Activated CD8-positive, alpha-beta T cell treated with anti-CD3 and anti-CD28 coated beads for 36 hours (primary cell): ENCODE results near the gene KANSL3. TPM values are rescaled to one million over a fixed set of nuclear protein-coding genes. Genes with fewer than 3 reads are reported as not detected.

ENCODE experiments used
- ATAC-seq: fragments of 200-7000 bp; cut with Tn5 transposase; one replicate; pipeline ENCODE4 v1.10.0; 2021; ENCODE audit warnings: mild to moderate bottlenecking, moderate library complexity
- CTCF ChIA-PET: fragments of 350-600 bp; sonication (Branson Sonifier 250); formaldehyde crosslinking; loops from one replicate; lab custom pipeline; 2021; ENCODE audit warnings: antibody characterized with exemption; lab: Charles Lee
- POLR2A ChIA-PET: fragments of 350-600 bp; sonication (Branson Sonifier 250); formaldehyde crosslinking; loops from one replicate; lab custom pipeline; 2021; ENCODE audit warnings: antibody characterized with exemption; lab: Charles Lee
- DNase-seq: peaks from one replicate; pipeline ENCODE4 v3.0.0-alpha.2; 2020
- H3K27ac Mint-ChIP-seq: one replicate; pipeline ENCODE4 v1.8.0; 2021; ENCODE audit warnings: mild to moderate bottlenecking, mixed read lengths
- H3K27me3 Mint-ChIP-seq: one replicate; pipeline ENCODE4 v1.8.0; 2021; ENCODE audit warnings: mixed read lengths
- H3K36me3 Mint-ChIP-seq: one replicate; pipeline ENCODE4 v1.8.0; 2021; ENCODE audit warnings: low read depth, mixed read lengths
- H3K4me1 Mint-ChIP-seq: one replicate; pipeline ENCODE4 v1.8.0; 2021; ENCODE audit warnings: low read depth, mixed read lengths
- H3K4me3 Mint-ChIP-seq: one replicate; pipeline ENCODE4 v1.8.0; 2021; ENCODE audit warnings: mild to moderate bottlenecking, moderate library complexity, mixed read lengths
- H3K9me3 Mint-ChIP-seq: one replicate; pipeline ENCODE4 v1.8.0; 2021; ENCODE audit warnings: mixed read lengths
- CTCF ChIP-seq: fragments of 200-600 bp; IDR thresholded peaks from one replicate; pipeline ENCODE4 v1.8.0; 2022; ENCODE audit warnings: antibody characterized with exemption, mild to moderate bottlenecking
- intact Hi-C: fragments of 100-400 bp; cut with micrococcal nuclease; formaldehyde crosslinking; loops from one replicate; pipeline ENCODE4 v1.10.0; 2022
- total RNA-seq, 2 experiments: library from RNA; stranded (reverse); gene quantifications; one replicate each; pipeline ENCODE4 v1.2.3, GENCODE V29; 2021

Gene KANSL3
- total RNA-seq, 2 experiments from 2014 or later = 37.8 to 39.8 TPM

- H3K27ac Mint-ChIP-seq = no peak overlapping the region
- no peak for DNase-seq
- TF ChIP-seq CTCF = no peak
- H3K4me1 Mint-ChIP-seq = peaks cover 28% of the 10 kb centered on the region
- H3K36me3 Mint-ChIP-seq = peaks cover 26% of the 10 kb centered on the region
- intact Hi-C loops = loop anchor here (5.0 kb wide), 1 partner anchor 144 kb away; no protein-coding TSS in a partner anchor
- no peak for ATAC-seq
- no peak overlapping the region for H3K4me3 Mint-ChIP-seq
- CTCF ChIA-PET = interaction anchor here (0.7 to 5.0 kb wide), 5 partner anchors 10 to 145 kb away, joined by 3 to 46 read pairs (median 4); no protein-coding TSS in a partner anchor
- POLR2A ChIA-PET = interaction anchor here (0.6 to 21.9 kb wide), 2 partner anchors 20 to 302 kb away, joined by 3 to 438 read pairs; partner anchors contain the start of gene ARID5A
- H3K27me3 Mint-ChIP-seq = no peaks in the 10 kb centered on the region
- peaks cover under 1% of the 10 kb centered on the region for H3K9me3 Mint-ChIP-seq
These were observed 86.4 kb downstream of the KANSL3 start for GRCh38 chr2:96551605-96552314.

GRCh38 chr2:96550787-96551604, 87.1 kb downstream of the KANSL3 start:
- peaks cover 34% of the 10 kb centered on the region for H3K36me3 Mint-ChIP-seq
- H3K9me3 Mint-ChIP-seq = no peaks in the 10 kb centered on the region
- H3K27ac Mint-ChIP-seq = no peak overlapping the region
- POLR2A ChIA-PET = interaction anchor here (21.9 kb wide), 1 partner anchor 19 kb away, joined by 438 read pairs; the partner anchor contains the start of gene ARID5A
- DNase-seq (no peak), ATAC-seq (no peak)
- no peaks in the 10 kb centered on the region for H3K27me3 Mint-ChIP-seq
- TF ChIP-seq CTCF = no peak
- no peak overlapping the region for H3K4me3 Mint-ChIP-seq
- CTCF ChIA-PET = interaction anchor here (4.4 kb wide), 1 partner anchor 12 kb away, joined by 17 read pairs; no protein-coding TSS in a partner anchor
- peaks cover 33% of the 10 kb centered on the region for H3K4me1 Mint-ChIP-seq
- intact Hi-C loops = loop anchor here (5.0 kb wide), 1 partner anchor 144 kb away; no protein-coding TSS in a partner anchor

- intact Hi-C loops = loop anchor here (5.0 kb wide), 1 partner anchor 143 kb away; no protein-coding TSS in a partner anchor
- Mint-ChIP-seq H3K27me3 (no peaks in the 10 kb centered on the region), H3K36me3 (peaks cover 40% of the 10 kb centered on the region), H3K4me1 (peaks cover 39% of the 10 kb centered on the region), H3K4me3 (no peak overlapping the region), H3K9me3 (no peaks in the 10 kb centered on the region), H3K27ac (no peak overlapping the region)
- ChIA-PET CTCF (interaction anchor here (4.4 kb wide), 1 partner anchor 11 kb away, joined by 17 read pairs; no protein-coding TSS in a partner anchor), POLR2A (interaction anchor here (21.9 kb wide), 1 partner anchor 18 kb away, joined by 438 read pairs; the partner anchor contains the start of gene ARID5A)
- TF ChIP-seq CTCF = no peak
- no peak for DNase-seq
- ATAC-seq = no peak
These were observed 87.9 kb downstream of the KANSL3 start for GRCh38 chr2:96549967-96550786.

- CTCF ChIA-PET = interaction anchor here (4.4 kb wide), 1 partner anchor 11 kb away, joined by 17 read pairs; no protein-coding TSS in a partner anchor
- no peaks in the 10 kb centered on the region for H3K27me3 Mint-ChIP-seq
- H3K4me3 Mint-ChIP-seq = no peak overlapping the region
- peaks cover 41% of the 10 kb centered on the region for H3K4me1 Mint-ChIP-seq
- H3K9me3 Mint-ChIP-seq = no peaks in the 10 kb centered on the region
- peaks cover 45% of the 10 kb centered on the region for H3K36me3 Mint-ChIP-seq
- H3K27ac Mint-ChIP-seq = no peak overlapping the region
- no peak for TF ChIP-seq CTCF
- ATAC-seq = no peak
- intact Hi-C loops = no loop called here
- no peak for DNase-seq
- POLR2A ChIA-PET = interaction anchor here (0.6 to 21.9 kb wide), 2 partner anchors 18 to 215 kb away, joined by 3 to 438 read pairs; partner anchors contain the start of gene ARID5A
These were observed 88.7 kb downstream of the KANSL3 start for GRCh38 chr2:96549466-96549785.
